ENCODE measurements around the gene CNKSR1. TPM values are rescaled to one million over a fixed set of nuclear protein-coding genes. Genes with fewer than 3 reads are reported as not detected.

Gene CNKSR1
- total and polyA plus RNA-seq, 2 of the 8 experiments (the other 6 are each of a cell fraction or from before 2014, with no cell fraction given) = 13.9 to 14.5 TPM

- TF ChIP-seq PHF8 (conservative IDR thresholded peaks at IDR 0.05; ENCODE audit: low read depth, low read length) = no peak
- no peak for TF ChIP-seq EZH2 (IDR thresholded peaks at IDR 0.05; ENCODE audit: low read depth, low read length, severe bottlenecking)
These were observed 2.8 kb downstream of the CNKSR1 start (continued) for GRCh38 chr1:26180010-26180506.
